HEK293 (cell line): Measurements from ENCODE around the gene FKRP.
A peak's percentile ranks its signal among the peaks of the same experiment; 100 is the strongest.

ENCODE experiments used
- FEZF1 ChIP-seq: fragments of 450-650 bp; formaldehyde crosslinking; IDR thresholded peaks from 2 replicates; pipeline ENCODE4 v1.5.1; 2016; ENCODE audit warnings: missing biosample characterization, missing genetic modification characterization
- GFI1B ChIP-seq: fragments of 450-650 bp; formaldehyde crosslinking; IDR thresholded peaks from 2 replicates; pipeline ENCODE4 v1.5.1; 2016; ENCODE audit warnings: missing biosample characterization, missing genetic modification characterization
- HIC1 ChIP-seq: fragments of 450-650 bp; formaldehyde crosslinking; IDR thresholded peaks from 2 replicates; pipeline ENCODE4 v1.5.1; 2016; ENCODE audit warnings: missing biosample characterization, missing genetic modification characterization
- HOXA7 ChIP-seq: sonication (generic); formaldehyde crosslinking; IDR thresholded peaks from 2 replicates; pipeline ENCODE4 v1.8.1; 2022; ENCODE audit warnings: missing genetic modification reagents, borderline replicate concordance
- KLF9 ChIP-seq: fragments of 450-650 bp; formaldehyde crosslinking; IDR thresholded peaks from 2 replicates; pipeline ENCODE4 v1.5.1; 2016; ENCODE audit warnings: missing biosample characterization, missing genetic modification characterization, low read depth
- OSR2 ChIP-seq: fragments of 450-650 bp; formaldehyde crosslinking; IDR thresholded peaks from 2 replicates; pipeline ENCODE4 v1.5.1; 2016; ENCODE audit warnings: missing biosample characterization, missing genetic modification characterization
- PRDM1 ChIP-seq: fragments of 450-650 bp; formaldehyde crosslinking; IDR thresholded peaks from 2 replicates; pipeline ENCODE4; 2016; ENCODE audit warnings: missing biosample characterization, missing genetic modification characterization
- RBAK ChIP-seq: fragments of 450-650 bp; formaldehyde crosslinking; IDR thresholded peaks from 2 replicates; pipeline ENCODE4 v1.5.1; 2016; ENCODE audit warnings: missing biosample characterization, missing genetic modification characterization
- REPIN1 ChIP-seq: fragments of 450-650 bp; formaldehyde crosslinking; IDR thresholded peaks from 2 replicates; pipeline ENCODE4 v1.5.1; 2017; ENCODE audit warnings: missing biosample characterization, missing genetic modification characterization, low read depth
- TSHZ1 ChIP-seq: fragments of 450-650 bp; formaldehyde crosslinking; IDR thresholded peaks from 2 replicates; pipeline ENCODE4 v1.5.1; 2016; ENCODE audit warnings: missing biosample characterization, missing genetic modification characterization, borderline replicate concordance
- ZBTB49 ChIP-seq: fragments of 450-650 bp; formaldehyde crosslinking; IDR thresholded peaks from 2 replicates; pipeline ENCODE4 v1.5.1; 2016; ENCODE audit warnings: missing biosample characterization, missing genetic modification characterization, low read depth
- ZFP41 ChIP-seq: fragments of 450-650 bp; formaldehyde crosslinking; IDR thresholded peaks from 2 replicates; pipeline ENCODE4 v1.5.1; 2016; ENCODE audit warnings: missing biosample characterization, missing genetic modification characterization, borderline replicate concordance
- ZNF138 ChIP-seq: fragments of 450-650 bp; formaldehyde crosslinking; IDR thresholded peaks from 2 replicates; pipeline ENCODE4 v1.5.1; 2016; ENCODE audit warnings: missing biosample characterization, missing genetic modification characterization, borderline replicate concordance
- ZNF16 ChIP-seq: fragments of 450-650 bp; formaldehyde crosslinking; IDR thresholded peaks from 2 replicates; pipeline ENCODE4 v1.5.1; 2016; ENCODE audit warnings: low read depth, missing biosample characterization, missing genetic modification characterization
- ZNF214 ChIP-seq: fragments of 450-650 bp; formaldehyde crosslinking; IDR thresholded peaks from 2 replicates; pipeline ENCODE4 v1.5.1; 2017; ENCODE audit warnings: missing biosample characterization, mild to moderate bottlenecking, missing genetic modification characterization, borderline replicate concordance
- ZNF223 ChIP-seq: fragments of 450-650 bp; formaldehyde crosslinking; IDR thresholded peaks from 2 replicates; pipeline ENCODE4 v1.5.1; 2016; ENCODE audit warnings: missing biosample characterization, missing genetic modification characterization
- ZNF302 ChIP-seq: fragments of 450-650 bp; formaldehyde crosslinking; IDR thresholded peaks from 2 replicates; pipeline ENCODE4 v1.5.1; 2016; ENCODE audit warnings: missing biosample characterization, missing genetic modification characterization, low read depth
- ZNF555 ChIP-seq: fragments of 450-650 bp; formaldehyde crosslinking; conservative IDR thresholded peaks from 2 replicates; pipeline ENCODE4 v1.5.1; 2017; ENCODE audit warnings: missing biosample characterization, mild to moderate bottlenecking, missing genetic modification characterization, inconsistent platforms
- ZNF596 ChIP-seq: fragments of 450-650 bp; IDR thresholded peaks from 2 replicates; pipeline ENCODE4 v1.5.0; 2018; ENCODE audit warnings: missing biosample characterization, mild to moderate bottlenecking, missing genetic modification characterization, moderate library complexity
- ZNF660 ChIP-seq: fragments of 450-650 bp; IDR thresholded peaks from 2 replicates; pipeline ENCODE4 v1.5.1; 2018; ENCODE audit warnings: missing biosample characterization, mild to moderate bottlenecking, missing genetic modification characterization
- ZNF670 ChIP-seq: fragments of 450-650 bp; formaldehyde crosslinking; IDR thresholded peaks from 2 replicates; pipeline ENCODE4 v1.5.1; 2016; ENCODE audit warnings: missing biosample characterization, missing genetic modification characterization, low read depth
- ZNF76 ChIP-seq: fragments of 450-650 bp; formaldehyde crosslinking; IDR thresholded peaks from 2 replicates; pipeline ENCODE4; 2016; ENCODE audit warnings: low read depth, missing biosample characterization, missing genetic modification characterization, borderline replicate concordance
- TF ChIP-seq, protein P1 (sequence below): fragments of 450-650 bp; formaldehyde crosslinking; IDR thresholded peaks from 2 replicates; pipeline ENCODE4 v1.5.1; 2016; ENCODE audit warnings: missing biosample characterization, missing genetic modification characterization
- TF ChIP-seq, protein P2 (sequence below): fragments of 450-650 bp; formaldehyde crosslinking; IDR thresholded peaks from 2 replicates; pipeline ENCODE4 v1.5.1; 2016; ENCODE audit warnings: missing biosample characterization, missing genetic modification characterization
- TF ChIP-seq, protein P3 (sequence below): fragments of 450-650 bp; formaldehyde crosslinking; IDR thresholded peaks from 2 replicates; pipeline ENCODE4 v1.5.1; 2017; ENCODE audit warnings: missing biosample characterization, mild to moderate bottlenecking, missing genetic modification characterization, moderate library complexity

The FKRP gene

DNA sequence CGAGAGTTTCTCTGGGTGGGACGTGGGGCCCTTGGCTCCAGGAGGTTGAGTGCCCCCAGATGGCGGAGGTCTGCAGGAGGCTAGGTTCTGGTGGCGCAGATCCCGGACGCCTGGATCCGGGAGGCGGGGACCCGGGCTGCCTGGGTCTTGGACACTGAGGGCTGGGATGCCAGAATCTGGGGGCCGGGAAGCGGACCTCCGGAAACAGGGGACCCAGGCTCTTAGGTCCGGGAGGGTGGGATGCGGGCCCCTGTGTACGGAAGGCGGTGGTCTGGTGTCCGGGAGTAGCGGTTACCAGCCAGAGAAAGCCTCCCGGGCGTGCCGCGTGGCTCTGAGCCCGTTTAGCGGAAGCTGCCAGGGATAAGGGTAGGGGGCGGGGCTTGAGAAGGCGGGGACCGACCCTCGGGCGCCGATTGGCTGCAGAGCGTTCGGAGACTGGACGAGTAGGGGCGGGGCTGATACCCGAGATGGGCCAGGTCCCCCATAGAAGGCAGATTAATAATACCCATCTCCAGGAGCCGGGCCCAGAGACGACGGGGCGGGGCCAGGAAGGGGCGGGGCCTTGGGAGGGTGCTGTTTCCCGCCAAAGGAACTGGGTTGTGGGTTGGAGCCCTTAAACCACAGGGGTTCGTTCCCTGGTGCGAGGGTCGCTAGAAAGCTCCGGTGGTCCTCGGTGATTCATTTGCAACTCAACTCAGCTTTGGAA, 42.6 kb downstream of the FKRP start, which contains the start of gene SLC1A5 (continued):
- TF ChIP-seq, protein P1, sequence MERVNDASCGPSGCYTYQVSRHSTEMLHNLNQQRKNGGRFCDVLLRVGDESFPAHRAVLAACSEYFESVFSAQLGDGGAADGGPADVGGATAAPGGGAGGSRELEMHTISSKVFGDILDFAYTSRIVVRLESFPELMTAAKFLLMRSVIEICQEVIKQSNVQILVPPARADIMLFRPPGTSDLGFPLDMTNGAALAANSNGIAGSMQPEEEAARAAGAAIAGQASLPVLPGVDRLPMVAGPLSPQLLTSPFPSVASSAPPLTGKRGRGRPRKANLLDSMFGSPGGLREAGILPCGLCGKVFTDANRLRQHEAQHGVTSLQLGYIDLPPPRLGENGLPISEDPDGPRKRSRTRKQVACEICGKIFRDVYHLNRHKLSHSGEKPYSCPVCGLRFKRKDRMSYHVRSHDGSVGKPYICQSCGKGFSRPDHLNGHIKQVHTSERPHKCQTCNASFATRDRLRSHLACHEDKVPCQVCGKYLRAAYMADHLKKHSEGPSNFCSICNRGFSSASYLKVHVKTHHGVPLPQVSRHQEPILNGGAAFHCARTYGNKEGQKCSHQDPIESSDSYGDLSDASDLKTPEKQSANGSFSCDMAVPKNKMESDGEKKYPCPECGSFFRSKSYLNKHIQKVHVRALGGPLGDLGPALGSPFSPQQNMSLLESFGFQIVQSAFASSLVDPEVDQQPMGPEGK (tag by site-specific recombination), result peak; percentile 62
- TF ChIP-seq, protein P2, sequence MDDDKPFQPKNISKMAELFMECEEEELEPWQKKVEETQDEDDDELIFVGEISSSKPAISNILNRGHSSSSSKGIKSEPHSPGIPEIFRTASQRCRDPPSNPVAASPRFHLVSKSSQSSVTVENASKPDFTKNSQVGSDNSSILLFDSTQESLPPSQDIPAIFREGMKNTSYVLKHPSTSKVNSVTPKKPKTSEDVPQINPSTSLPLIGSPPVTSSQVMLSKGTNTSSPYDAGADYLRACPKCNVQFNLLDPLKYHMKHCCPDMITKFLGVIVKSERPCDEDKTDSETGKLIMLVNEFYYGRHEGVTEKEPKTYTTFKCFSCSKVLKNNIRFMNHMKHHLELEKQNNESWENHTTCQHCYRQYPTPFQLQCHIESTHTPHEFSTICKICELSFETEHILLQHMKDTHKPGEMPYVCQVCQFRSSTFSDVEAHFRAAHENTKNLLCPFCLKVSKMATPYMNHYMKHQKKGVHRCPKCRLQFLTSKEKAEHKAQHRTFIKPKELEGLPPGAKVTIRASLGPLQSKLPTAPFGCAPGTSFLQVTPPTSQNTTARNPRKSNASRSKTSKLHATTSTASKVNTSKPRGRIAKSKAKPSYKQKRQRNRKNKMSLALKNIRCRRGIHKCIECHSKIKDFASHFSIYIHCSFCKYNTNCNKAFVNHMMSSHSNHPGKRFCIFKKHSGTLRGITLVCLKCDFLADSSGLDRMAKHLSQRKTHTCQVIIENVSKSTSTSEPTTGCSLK (tag by site-specific recombination), result no peak
- TF ChIP-seq HIC1, result peak; percentile 78
- no peak for TF ChIP-seq PRDM1 (tag by site-specific recombination)
- peak; percentile 95 for TF ChIP-seq ZNF660
- no peak for TF ChIP-seq RBAK (tag by site-specific recombination)
- no peak for TF ChIP-seq ZNF16
- no peak for TF ChIP-seq ZNF555 (tag by site-specific recombination)
- TF ChIP-seq FEZF1 (tag by site-specific recombination), result peak; percentile 15; the same call in 1 of the 2 replicates
- TF ChIP-seq KLF9 (tag by site-specific recombination), result peak; percentile 87
- TF ChIP-seq HOXA7 (CRISPR knock-in tag), result no peak
- no peak for TF ChIP-seq ZNF596 (tag by site-specific recombination)
- no peak for TF ChIP-seq ZNF670 (tag by site-specific recombination)
- TF ChIP-seq, protein P3, sequence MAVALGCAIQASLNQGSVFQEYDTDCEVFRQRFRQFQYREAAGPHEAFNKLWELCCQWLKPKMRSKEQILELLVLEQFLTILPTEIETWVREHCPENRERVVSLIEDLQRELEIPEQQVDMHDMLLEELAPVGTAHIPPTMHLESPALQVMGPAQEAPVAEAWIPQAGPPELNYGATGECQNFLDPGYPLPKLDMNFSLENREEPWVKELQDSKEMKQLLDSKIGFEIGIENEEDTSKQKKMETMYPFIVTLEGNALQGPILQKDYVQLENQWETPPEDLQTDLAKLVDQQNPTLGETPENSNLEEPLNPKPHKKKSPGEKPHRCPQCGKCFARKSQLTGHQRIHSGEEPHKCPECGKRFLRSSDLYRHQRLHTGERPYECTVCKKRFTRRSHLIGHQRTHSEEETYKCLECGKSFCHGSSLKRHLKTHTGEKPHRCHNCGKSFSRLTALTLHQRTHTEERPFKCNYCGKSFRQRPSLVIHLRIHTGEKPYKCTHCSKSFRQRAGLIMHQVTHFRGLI (tag by site-specific recombination), result no peak
- TF ChIP-seq ZBTB49, result no peak
- TF ChIP-seq ZNF223 (tag by site-specific recombination), result no peak
- TF ChIP-seq ZNF302 (tag by site-specific recombination), result no peak
- TF ChIP-seq GFI1B (tag by site-specific recombination), result no peak
- 0 out of 2 replicates have a peak, but pooled peaks have one; percentile 51 for TF ChIP-seq ZFP41
- peak; percentile 55 for TF ChIP-seq OSR2 (tag by site-specific recombination)
- TF ChIP-seq ZNF76 (tag by site-specific recombination), result no peak
- no peak for TF ChIP-seq ZNF214 (tag by site-specific recombination)
- TF ChIP-seq TSHZ1 (tag by site-specific recombination), result no peak
- 0 out of 2 replicates have a peak, but pooled peaks have one; percentile 19 for TF ChIP-seq REPIN1 (tag by site-specific recombination)
- TF ChIP-seq ZNF138 (tag by site-specific recombination), result no peak
